A549 treated with DMSO at 1 μM for 4 hours (cell line): ENCODE data around the gene C1orf226. TPM values are rescaled to one million over a fixed set of nuclear protein-coding genes. Genes with fewer than 3 reads are reported as not detected.

ENCODE experiments used
- total RNA-seq: library from RNA; stranded (reverse); fragments of 200-300 nt; extraction: Qiagen RNA extraction; gene quantifications from 5 replicates; pipeline ENCODE4 v1.2.3, GENCODE V29; 2022; ENCODE audit warnings: low read depth

C1orf226 gene
- total RNA-seq = 0.73 to 1.1 TPM (median 0.78 TPM) in 5 replicates

DNA sequence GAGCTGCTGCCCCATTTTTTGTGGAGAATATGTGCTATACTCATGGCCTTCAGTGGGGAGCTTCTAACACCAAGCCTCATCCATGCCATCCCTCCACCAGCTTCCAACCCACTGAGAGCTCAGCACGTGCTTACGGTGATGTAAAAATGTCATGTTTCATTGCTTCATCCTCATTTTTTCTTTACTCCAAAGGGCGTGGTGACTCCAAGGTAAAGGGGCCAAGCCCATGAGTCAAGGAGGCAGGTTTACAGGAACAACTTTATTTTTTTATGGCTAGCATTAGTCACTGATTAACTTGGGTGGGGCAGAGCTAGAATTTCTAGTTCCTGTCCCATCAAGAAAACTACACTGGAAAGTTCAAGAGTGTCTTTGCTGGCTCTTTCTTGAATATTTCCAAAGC is at the start of gene C1orf226:
Gene C1orf226, plus strand, starts transcription at position 346 of the 400 bp plus-strand sequence. CDS start 174 bp downstream, outside the sequence.

GRCh38 chr1:162376691-162377090 is 4.8 kb upstream of the C1orf226 start, which contains the start of gene SPATA46:
Gene SPATA46, minus strand, starts transcription at chr1:162376854. Its CDS starts 64 bp downstream, at chr1:162376790.

GRCh38 chr1:162412002-162412401 is 30.5 kb downstream of the C1orf226 start, which contains the start of gene SH2D1B:
Gene SH2D1B, minus strand, starts transcription at chr1:162412136. Its CDS starts 120 bp downstream, at chr1:162412016.

Other genes starting within 250 kb of the C1orf226 start
- not detected in 5 replicates for gene SPATA46, start 4.9 kb upstream of the C1orf226 start, total RNA-seq
- gene SH2D1B, start 30.4 kb downstream of the C1orf226 start, total RNA-seq = 0.03 to 0.15 TPM (median 0.11 TPM) in 5 replicates
- gene UHMK1, start 116.1 kb downstream of the C1orf226 start, total RNA-seq = 18.3 to 29.5 TPM (median 24.7 TPM) in 5 replicates
- 26.4 to 34.5 TPM (median 31.6 TPM) in 5 replicates for gene UAP1, start 180.0 kb downstream of the C1orf226 start, total RNA-seq